GM10847 (cell line): Measurements from ENCODE around the gene PXK.

Experiments used
- POLR2A ChIP-seq: IDR thresholded peaks from 2 replicates; pipeline ENCODE4 v1.6.1; 2011; ENCODE audit not compliant: insufficient read length; ENCODE audit errors: extremely low read depth

Gene PXK

DNA sequence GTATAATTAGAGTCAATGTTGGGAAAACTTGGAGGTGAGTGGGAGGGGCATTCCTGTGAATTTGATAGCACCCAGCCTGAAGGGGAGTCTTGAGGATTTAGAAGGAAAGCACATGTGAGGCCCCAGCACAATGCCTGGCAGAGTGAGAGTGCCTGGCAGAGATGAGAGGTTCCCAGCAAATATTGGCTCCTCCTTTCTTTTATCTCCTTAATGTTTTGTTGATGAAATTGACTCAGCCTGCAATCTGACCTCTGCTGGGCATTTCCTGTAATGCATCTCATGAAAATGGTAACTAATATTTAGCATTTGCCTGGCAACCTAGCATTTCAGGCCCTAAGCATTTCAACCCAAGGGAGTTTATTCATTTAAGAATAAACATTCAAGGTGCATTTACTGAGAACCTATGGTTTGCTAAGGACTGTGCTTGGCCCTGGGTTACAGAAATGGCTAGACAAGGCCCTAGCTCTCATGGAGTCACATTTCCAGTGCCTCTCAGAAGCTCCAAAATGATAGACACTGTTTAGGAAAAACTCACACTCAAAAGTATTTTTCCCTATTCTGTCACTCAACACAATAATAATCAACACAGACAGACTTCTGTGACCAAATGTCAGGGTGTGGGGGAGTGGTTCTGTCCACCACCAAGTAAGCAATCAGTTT, 82.0 kb downstream of the PXK start:
- no peak for TF ChIP-seq POLR2A

DNA sequence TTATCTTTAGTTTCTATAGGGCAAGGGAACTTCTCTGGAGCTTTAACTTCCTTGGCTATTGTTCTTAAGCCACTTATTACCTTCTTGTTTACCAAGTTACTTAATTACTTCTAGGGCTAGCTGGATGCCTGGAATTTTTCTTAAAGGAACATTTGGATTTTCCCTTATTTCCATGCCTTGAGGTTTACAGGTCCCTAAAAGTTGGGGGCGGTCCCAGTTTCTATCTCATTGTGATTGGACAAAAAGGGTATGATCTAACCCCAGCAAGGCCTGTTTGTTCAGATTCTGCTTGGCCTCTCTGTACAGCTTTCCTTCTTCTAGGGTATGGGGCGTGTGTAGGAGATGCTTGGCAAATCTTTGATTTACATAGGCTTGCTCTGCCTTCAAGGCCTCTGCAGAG, 83.5 kb downstream of the PXK start:
- TF ChIP-seq POLR2A, result no peak

DNA sequence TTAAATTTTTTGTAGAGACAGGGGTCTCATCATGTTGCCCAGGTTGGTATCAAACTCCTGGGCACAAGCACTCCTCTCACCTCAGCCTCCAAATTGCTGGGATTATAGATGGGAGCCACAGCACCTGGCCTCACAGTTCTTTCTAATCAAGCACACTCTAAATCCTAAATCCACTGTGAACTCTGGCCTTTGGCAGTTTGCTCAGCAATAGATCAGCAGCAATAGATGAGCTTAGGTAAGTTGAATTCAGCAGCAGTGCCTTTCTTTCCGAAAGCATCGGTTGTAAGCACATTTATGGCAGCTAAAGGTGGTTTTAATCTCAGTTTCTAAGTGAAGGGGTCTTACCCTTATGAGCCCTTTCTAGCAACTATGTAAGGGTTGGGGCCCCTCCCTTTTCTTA, 84.4 kb downstream of the PXK start:
- TF ChIP-seq POLR2A, result no peak

DNA sequence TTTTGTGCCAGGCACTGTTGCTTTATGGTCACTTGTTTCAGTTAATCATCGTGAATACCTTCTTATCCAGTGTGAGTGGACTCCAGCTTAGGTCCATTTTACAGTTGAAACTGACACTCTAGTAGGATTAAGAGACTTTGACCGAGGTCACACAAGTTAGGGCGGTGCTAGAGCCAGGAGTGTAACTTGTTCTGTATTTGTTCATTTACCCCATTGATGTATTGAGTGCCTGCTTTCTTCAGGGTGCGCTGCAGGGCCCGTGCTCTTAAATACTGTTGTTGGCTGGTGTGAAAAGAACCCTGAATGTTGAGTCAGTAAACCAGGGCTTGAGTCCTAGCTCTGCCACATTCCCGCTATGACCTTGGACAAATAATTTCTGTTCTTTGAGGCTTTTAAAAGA, 85.5 kb downstream of the PXK start:
- TF ChIP-seq POLR2A, result no peak

DNA sequence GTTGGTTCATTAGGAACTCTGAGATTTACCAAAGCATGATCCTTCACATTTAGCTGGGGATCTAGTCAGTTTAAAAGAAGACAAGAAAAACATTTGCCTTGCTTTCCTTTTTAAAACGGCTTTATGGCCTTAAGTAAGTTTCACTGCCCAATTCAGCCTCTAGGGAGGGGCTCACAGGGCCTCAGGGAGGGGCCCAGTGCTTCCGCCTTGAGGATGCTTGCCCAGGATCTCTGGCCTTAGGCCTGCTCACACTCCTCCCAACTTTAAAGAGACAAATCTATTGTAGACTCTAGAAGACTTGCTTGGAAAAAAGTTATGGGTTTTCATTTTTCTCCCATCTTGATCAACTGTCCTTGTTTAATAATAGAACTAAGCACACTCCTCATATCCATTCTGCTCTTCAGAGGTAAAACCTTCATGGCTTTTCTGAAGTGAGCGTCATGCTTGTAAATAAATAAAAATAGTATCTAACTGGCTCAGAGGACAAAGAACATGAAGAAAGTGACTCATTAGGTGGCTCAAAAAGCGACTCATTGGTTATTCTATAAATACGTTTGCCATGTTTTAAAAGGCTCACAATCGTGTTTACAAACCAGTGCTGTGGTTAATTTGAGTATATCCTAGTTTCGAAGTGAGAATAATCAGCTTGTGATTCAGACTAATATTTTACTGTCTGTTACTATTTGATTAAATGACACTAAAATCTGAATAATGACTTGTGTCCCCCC, 87.3 kb downstream of the PXK start:
- no peak for TF ChIP-seq POLR2A

DNA sequence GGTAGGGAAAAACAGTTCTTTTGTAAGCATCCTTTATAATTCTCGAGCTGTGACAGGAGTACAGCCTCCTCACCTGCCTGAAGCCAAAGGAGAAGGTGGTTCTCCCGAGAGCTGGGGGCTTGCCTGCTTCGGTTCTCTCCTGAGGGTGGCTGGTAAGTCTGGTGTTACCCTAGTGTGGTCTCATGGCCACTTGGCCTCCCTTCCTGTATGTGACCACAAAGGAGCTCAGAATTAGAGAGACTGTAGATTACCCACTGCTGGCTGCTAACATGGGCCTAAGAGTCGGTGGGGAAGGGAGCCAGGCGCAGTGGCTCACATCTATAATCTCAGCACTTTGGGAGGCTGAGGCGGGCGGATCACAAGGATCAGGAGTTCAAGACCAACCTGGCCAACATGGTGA, 88.3 kb downstream of the PXK start:
- no peak for TF ChIP-seq POLR2A

DNA sequence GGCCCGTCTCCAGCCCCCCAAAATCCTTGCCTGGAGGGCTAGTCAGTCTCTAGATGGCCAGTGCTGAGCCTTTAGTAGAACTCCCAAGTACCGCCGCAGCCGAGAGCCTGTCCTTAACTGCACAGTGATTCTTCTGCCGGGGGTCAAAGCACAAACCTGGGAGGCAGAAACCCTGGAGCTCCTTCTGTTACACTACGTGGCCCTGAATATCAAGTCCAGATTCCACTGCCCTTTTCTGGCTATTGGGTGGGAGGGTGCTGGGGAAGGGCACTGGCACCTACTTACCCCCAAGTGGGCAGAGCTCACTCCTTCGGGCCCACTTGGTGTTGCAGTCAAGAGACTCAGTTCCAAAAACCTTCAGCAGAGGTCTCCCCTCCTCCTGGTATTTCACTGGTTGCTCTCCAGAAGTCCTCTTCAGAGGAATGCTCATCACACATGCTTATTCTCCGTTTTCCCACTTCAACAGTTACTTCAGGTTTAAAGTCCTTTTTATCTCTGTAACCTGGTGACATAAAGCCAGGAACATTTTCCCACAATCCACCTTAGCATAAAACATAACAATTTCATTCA, 90.1 kb downstream of the PXK start:
- TF ChIP-seq POLR2A, result no peak

DNA sequence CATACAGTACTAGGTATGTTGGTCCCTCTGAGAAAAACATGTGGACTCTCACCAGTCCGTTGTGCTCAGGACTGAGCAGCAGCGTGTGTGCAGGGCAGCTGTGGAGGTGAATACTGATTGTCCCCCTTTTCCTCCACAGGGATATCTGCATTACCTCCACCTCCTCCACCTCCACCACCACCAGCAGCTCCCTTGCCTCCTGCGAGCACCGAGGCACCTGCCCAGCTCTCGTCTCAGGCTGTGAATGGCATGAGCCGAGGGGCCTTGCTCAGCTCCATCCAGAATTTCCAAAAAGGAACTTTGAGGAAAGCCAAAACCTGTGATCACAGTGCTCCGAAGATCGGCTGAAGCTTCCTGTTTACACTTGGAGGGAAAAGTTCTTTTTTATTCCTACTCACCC, 91.9 kb downstream of the PXK start:
- no peak for TF ChIP-seq POLR2A

DNA sequence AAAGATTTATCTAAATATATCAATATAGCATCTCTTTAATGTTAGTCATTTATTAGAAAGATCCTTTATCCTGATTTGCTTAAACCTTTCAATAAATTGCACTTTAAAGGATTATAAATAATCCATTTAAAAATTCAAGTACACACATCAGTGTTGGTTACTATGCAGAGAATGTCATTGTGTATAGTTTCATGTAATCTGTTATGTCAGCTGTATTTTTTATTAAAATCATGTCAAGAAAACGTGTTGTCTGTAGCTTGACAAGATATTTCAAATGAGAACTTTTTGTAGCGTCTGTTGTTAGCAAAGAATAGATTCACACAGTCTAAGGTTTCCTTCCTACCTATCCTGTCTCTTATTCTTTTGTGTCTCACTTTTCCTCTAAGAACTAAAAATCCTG, 93.1 kb downstream of the PXK start:
- no peak for TF ChIP-seq POLR2A

DNA sequence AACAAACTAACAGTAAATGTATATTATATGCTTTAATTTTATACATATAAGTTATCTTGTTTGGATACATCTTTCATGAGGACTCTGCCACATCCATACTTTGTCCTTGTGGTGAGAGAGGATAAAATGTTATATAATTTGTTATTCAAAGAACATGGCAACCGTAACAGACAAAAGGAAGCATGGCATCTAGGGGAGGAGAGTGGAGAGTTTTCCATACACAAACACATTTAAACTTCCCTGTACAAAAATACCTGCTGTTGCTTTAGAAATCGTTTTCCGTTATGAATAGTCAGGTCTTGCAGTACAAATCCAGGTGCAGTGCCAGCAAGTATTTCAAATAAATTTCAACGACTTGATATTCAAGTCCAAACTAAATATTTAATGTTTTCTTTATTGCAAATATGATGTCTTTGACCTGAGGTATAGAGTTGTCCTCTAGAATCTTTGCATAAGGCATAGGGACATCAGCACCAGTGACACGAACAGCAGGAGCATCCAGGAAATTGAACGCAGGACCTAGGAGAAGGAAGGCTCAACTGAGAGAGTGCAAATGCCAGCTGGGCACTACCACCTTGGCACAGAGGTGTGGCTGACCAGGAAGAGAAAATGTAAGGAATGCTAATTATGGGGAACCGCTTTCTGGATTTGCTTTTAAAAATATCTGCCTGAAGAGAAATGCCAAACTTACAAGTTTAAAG, 95.1 kb downstream of the PXK start:
- no peak for TF ChIP-seq POLR2A

DNA sequence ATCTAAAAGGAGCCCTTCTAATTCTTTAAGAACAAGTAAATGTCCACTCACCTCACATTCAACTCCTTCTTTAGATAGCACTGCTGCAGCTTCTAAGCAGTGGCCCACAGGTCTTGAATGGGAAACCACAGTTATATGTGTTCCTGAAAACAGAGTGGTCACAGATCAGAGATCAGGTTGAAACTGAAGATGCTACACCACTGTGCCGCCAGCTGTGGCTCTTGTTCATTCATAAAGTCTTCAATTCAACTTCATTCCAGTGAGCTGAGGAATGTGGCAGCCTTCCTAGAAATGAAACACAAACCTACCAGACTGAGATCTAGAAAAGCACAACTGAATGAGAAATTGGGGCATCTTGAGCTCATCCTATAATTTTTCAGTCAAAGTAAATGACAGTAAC, 97.0 kb downstream of the PXK start:
- no peak for TF ChIP-seq POLR2A

DNA sequence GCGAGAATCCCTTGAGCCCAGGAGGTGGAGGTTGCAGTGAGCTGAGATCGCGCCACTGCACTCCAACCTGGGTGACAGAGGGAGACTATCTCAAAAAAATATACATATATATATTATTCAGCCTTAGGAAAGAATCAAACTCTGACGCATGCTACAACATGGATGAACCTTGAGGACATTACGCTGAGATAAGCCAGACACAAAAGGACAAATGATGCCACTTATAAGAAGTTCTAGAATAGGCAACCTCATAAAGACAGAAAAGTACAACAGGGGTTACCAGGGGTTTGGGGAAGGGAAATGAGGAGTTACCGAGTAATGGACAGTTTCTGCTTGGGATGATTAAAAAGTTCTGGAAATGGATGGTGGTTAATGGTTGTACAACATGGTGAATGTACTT, 100.2 kb downstream of the PXK start:
- no peak for TF ChIP-seq POLR2A

DNA sequence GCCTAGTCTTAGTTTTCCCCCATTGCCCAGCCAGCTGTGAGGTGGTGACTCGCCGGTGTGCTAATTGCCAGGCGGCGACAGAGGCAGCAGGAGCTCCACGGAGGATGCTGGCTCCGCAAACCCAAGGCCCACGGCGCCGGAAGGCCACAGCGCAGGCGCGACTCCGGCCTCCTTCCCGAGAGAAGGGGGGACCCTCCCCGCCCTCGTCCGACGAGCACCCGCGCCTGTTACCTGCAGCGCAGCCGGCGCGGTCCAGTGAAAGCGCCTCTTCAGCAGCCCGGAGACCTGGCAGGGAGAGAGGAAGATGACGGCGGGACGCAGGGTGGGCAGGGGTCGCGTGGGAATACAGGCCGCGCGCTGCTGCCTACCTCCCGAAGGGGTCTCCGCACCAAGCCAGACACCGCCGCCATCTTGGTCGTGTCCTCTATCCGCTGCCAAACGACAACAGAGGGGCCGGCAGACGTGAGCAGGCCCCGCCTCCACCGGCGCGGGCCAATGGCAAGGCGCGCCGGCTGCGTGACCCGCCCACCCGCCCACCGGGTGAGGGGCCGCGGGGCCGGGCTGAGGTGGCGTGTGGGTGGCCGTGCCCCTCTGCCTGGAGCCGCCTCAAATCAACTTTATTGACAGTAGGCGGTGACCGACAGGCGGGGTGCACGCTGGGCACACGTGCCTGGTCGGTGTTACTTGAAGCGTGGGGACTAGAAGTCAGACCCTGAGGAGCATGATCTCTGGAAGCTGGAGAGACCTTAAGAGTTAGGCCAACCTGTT, 100.9 kb downstream of the PXK start, which contains the start of gene PDHB:
PDHB (minus strand) TSS at position 433 of the 768 bp plus-strand sequence; CDS start at position 410, 23 bp downstream.
- peak; percentile 73 for TF ChIP-seq POLR2A

DNA sequence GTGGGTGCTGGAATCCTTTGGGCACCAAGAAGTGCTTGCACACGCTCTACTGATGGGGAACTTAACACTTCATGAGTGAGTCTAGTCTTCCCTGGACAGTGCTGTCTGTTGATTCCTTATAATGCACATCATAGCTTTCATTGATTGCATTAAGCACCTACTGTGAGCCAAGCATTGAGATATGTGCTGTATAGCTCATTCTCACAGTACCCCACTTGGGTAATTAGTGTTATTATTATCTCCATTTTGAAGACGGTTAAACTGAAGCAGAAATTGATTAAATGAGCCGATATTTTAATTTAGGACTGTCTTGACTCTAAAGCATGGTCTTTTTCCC, 101.4 kb downstream of the PXK start:
- TF ChIP-seq POLR2A, result no peak

DNA sequence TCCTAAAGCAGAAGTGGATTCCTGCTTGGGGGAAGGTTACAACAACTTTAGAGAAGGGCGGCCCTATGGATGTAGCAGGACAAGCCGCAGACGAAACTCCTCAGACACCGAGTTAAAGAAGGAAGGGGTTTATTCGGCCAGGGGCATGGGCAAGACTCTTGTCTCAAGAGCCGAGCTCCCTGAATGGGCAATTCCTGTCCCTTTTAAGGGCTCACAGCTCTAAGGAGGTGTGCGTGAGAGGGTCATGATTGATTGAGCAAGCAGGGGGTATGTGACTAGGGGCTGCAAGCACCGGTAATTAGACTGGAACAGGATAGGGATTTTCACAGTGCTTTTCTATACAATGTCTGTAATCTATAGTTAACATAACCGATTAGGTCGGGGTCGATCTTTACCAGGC, 101.8 kb downstream of the PXK start:
- TF ChIP-seq POLR2A, result no peak
